HG03025 (cell line): ENCODE results near the gene RPAP2.
"Not testable (repeated sequence)": the region's sequence is repeated elsewhere in the genome, so short reads cannot be mapped to it uniquely, and the experiment has no call there.

Experiments
- ATAC-seq: cut with Tn5 transposase; IDR thresholded peaks from one replicate; pipeline ENCODE4 v1.9.1; 2021; ENCODE audit warnings: mild to moderate bottlenecking, moderate library complexity; ENCODE audit not compliant: unreplicated experiment, low FRiP score

Gene RPAP2

DNA sequence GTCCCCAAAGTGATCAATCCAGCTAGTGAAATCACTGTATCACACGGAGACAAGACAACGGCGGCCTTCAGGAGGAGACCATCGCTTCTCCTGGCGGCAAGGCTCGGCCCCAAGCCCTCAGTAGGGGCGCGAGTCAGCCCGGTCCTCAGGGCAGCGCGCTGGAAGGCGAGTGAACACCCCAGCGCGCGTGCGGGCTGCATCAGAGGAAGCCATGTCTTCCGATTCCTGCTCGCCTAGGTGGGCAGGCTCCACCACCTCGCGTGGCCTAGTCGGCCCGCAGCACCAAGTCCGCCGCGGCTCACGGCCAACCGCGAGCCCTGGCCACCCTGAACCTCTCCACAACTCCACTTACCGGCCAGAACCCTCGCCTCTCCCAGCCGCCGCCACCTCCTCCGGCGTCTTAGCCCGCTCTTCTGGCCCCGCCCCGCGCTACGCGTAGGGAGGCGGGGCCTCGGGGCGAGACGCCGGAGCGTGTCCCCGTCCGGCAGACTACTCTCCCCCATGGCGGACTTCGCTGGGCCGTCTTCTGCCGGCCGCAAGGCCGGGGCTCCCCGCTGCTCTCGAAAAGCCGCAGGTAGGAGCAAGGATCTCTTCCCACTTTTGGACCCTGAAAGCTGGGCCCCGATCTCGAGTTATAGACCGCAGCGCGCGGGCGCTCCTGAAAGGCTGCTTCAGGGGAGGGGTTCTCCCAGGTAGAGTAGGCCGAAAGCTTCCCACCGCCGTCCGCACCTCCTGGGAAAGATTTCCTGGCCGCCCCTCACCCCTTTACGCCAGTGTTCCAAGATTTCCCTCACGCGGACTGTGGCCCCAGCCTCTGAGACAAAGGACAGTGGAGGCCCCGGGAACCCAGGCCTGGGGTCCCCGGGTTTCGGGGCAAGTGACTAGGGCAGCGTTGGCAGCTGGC, at the start of gene RPAP2, which contains the start of gene GLMN:
TSS of gene RPAP2 (plus strand) at position 487 of the 904 bp plus-strand sequence. CDS start at position 502, 15 bp downstream.
TSS of gene GLMN (minus strand) at position 415 of the 904 bp plus-strand sequence. CDS start 988 bp downstream, outside the sequence.
- ATAC-seq = peak; percentile 99

DNA sequence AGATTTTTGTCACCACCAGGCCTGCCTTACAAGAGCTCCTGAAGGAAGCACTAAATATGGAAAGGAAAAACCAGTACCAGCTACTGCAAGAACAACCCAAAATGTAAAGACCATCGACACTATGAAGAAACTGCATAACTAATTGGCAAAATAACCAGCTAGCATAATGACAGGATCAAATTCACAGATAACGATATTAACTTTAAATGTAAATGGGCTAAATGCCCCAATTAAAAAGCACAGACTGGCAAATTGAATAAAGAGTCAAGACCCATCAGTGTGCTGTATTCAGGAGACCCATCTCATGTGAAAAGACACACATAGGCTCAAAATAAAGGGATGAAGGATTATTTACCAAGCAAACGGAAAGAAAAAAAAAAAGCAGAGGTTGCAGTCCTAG, 44.1 kb upstream of the RPAP2 start:
- ATAC-seq = not testable (repeated sequence)

DNA sequence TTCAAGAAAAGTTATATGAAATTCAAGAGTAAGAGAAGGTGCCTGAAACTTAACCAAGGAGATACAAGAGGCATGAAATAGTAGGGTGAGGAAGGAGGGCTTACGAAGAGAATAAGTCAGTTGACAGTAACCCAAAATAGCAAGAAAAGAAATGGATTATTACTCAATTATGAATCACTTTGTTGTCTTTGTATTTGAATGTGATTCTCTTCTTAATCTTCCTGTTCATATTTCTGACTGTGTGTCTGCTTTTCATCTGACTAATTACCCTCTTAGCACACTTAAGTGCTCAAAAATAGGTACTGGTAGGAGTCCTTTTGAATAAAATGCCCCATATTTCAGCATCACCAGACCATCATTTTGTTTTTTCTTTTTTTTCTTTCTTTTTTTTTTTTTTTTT, 39.5 kb upstream of the RPAP2 start:
- no peak for ATAC-seq

DNA sequence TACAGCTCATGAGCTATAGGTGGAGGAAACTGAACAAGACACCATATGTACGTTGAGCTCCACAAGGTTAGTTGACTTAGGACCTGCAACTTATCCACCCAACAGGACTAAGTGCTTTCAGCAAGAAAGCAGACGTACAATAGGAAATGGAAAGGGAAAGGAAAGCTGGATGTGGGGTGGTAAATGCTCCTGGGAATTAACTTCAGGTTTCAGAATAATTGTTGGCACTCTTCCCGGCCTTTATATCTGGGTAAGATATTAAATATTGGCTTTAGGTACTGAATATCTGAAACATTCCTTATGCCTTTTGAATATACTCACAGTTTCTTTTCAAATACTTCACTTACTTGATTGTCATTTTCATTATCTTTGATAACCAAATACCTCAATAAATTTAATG, 36.3 kb upstream of the RPAP2 start:
- ATAC-seq = no peak

DNA sequence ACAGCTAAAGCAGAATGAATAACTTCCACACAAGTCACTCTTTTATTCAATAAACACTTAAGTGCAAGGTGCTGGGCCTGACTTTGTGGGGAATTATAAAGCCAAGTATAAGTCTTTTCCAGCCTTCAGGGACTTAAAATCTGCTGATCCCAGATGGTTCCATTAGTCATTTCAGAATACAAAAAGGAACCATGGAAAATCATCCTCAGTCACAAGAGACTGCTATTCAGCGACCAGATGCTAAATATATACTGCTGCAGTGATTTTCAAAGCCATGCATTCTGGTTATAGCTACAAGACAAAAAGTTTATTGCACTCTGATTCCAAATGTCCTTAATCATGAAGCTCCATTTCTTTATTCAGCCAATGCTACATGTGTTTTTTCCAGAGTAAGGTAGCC, 25.8 kb upstream of the RPAP2 start:
- no peak for ATAC-seq

DNA sequence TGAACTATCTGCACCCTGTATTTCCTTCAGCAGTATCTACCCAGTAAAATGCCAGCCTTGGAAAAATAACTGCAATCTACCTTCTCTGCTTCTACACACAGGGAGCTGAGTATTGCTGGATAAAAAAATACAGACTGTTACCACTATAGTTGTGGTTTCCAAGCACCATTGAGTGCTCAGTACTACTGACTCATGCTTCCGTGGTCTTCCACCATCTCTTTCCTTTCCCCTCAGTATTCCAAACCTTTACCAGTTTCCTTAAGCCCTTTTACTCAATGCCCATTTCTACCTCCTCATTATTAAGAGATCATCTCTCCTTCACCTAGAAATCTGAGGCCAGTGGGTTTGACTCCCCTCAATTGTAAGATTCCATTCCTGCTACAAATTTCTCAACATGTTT, 23.9 kb upstream of the RPAP2 start:
- no peak for ATAC-seq

DNA sequence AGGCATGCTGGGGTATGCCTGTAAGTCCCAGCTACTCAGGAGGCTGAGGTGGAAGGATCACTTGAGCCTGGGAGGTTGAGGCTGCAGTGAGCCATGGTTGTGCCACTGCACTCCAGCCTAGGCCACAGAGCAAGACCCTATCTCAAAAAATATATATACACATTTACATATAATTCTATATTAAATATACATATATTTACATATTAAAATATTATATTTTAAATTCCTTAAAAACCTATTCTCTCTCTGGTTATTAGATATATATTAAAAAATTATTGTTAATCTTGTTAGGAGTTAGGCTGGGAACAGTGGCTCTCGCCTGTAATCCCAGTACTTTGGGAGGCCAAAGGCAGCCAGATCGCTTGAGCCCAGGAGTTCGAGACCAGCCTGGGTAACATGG, 22.8 kb upstream of the RPAP2 start:
- no peak for ATAC-seq

DNA sequence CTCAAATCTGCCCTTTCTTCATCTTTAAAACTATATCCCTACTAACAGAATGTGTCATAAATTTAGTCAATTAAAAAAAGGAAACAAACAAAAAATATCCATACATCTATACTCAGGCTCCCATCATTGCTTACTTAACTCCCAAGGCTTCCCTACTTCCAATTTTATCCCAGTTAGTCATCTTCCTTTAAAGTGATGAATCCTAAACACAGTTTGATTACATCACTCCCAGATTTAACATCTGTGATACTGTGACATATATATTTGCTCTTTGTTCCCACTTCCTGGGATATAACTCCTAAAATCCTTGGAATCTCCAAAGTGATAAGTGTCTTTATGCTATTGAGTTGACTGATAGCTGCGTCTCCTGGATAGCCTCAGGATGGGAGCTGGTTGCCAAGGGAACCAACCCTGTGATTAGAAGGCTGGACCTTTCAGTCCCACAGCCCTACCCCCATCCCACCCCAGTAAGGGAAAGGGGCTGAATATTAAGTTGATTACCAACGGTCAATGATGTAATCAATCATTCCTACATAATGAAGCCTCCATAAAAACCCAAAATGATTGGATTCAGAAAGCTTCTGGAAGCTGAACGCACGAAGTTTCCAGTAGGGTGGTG, 21.6 kb upstream of the RPAP2 start:
- no peak for ATAC-seq

DNA sequence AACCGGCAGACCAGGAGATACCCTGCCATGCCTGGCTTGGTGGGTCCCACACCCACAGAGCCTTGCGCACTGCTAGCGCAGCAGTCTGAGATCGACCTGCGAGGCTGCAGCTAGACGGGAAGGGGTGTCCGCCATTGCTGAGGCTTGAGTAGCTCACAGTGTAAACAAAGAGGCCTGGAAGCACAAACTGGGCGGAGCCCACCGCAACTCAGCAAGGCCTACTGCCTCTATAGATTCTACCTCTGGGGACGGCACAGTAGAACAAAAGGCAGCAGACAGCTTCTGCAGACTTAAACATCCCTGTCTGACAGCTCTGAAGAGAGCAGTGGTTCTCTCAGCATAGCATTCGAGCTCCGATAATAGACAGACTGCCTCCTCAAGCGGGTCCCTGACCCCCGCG, 19.1 kb upstream of the RPAP2 start:
- not testable (repeated sequence) for ATAC-seq

DNA sequence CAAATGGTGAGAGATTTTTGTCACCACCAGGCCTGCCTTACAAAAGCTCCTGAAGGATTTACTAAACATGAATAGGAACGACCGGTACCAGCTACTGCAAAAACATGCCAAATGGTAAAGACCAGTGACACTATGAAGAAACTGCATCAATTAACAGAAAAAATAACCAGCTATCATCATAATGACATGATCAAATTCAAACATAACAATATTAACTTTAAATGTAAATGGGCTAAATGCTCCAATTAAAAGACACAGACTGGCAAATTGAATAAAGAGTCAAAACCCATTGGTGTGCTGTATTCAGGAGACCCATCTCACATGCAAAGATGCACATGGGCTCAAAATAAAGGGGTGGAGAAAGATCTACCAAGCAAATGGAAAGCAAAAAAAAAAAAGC, 17.4 kb upstream of the RPAP2 start:
- ATAC-seq = not testable (repeated sequence)

DNA sequence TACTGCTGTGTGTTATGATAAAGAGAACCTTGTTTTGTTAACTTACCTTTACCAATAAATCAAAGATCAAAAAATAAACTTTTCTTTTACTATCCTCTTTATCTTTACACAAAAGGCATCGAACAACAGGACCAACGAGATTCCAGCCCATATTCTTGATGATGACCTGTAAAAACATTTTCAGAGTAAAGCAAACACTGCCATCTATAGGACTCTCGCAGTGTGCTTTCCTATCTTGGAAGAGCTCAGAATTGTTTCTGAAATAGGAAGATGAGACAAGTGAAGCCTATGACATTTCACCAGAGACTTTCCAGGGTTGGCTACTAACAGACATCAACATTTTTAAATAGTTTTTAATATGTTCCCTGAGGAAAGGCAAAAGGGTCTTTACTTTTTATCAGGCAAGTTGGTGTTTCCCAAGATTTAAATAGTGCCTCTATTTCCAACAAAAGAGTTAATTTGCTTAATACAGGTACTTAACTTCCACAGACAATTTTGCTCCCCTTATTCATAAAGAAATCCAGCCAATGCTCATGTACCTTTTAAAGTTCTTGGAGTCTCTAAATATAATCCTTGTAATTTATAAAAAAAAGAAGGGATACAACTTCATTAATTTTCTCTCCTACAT, 7.4 kb upstream of the RPAP2 start:
- no peak for ATAC-seq

DNA sequence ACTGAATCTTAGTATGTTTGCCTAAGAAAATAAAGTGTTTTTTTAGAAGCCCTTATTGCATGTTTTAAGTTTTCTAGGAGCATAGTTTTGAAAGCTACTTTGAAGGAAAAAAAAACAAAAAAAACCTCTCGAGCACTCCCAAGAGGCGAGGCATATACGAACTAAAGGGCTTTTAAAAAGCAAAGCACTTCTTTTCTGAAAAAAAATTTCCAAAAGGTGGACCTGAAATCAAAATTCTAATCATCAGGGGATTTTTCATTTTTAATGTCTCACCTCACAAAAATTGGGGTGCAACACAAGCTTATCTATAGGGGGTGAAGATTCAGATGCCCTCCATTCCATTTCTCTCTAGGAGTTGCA, 666 bp upstream of the RPAP2 start:
- ATAC-seq = no peak

DNA sequence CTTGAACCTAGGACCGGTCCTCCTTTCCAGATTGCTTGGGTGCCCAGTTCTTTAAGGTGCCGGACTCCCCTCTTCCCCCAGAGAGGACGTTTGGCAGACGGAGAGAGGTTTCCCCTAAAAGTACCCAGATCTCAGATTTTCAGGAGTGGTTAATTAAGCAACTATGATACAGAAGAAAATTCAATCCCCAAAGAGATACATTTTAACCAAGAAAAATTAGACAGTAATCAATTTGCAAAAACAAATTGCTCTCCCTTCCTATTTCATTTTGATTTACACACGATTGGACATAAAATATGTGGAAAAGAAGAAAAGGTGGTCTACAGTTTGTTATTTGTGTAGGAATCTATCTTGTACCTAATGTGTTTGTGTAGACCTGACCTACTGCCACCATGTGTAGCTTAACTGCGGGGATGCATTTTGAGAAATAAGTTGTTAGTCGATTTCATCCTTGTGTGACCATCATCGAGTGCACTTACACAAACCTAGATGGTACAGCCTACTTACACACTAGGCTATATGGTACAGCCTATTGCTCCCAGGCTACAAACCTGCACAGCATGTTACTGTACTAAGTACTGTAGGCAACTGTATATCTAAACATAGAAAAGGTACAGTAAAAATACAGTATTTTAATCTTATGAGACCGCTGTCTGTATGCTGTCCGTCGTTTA, 755 bp downstream of the RPAP2 start:
- ATAC-seq = no peak

DNA sequence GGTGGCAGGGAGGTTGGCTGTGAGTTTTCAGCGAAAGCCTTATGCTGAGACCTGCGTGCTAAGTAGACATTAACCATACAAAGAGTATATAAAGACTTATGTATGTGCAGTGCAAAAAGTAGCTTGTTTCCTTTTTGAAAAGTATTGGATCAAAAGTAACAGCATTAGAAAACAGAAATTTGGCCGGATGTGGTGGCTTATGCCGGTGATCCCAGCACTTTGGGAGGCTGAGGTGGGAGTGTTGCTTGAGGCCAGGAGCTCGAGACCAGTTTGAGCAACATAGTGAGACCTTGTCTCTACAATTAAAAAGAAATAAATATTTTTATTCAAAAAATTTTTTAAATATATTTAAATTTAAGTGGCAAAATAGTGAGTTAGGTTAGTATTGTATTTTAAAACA, 2.2 kb downstream of the RPAP2 start:
- no peak for ATAC-seq

DNA sequence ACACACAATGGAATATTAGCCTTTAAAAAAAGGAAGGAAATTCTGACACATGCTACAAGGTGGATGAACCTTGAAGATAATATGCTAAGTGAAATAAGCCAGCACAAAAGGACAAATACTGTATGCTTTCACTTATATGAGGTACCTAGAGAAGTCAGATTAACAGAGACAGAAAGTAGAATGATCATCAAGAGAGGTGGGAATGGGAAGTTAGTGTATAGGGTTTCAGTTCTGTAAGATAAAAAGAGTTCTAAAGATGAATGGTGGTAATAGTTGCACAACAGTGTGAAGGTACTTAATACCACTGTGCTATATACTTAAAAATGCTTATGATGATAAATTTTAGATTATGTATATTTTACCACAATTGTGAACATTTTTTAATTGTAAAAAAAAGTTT, 7.2 kb downstream of the RPAP2 start:
- ATAC-seq = no peak

DNA sequence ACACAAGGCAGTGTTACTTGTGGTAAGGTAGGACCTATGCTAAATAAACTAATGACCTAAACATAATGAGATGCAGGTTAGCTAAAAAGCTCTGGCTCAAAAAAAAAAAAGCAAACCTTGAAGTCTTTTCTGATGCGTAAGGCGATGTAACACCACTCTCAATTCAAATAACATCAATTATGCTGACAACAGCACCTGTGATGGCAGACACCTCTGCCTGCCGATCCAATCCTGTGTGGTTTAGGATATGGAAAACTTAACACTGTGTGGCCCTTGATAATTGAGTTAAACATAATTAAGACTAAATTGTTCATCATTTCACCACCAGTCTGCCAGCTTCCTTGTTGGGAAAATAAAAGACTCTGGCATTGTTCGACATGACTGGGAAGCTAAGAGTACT, 9.1 kb downstream of the RPAP2 start:
- ATAC-seq = no peak

DNA sequence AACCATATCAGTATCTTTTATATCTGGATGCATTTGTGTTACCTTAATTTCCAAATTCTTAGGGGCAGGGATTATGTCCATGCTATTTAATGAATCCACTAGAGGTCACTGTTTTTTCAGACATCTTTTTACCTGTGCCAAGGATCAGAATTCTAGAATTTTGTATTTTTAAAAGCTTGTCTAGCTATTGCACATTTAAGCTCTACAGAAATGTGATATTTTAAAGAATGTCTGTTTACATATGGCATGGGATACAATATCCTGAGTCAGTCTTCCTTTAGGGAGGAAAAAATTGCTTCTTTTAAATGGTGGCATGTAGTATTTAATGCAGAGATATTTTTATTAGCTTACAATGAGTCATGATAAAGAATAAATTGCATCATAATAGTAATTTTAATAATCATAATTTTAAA, 11.3 kb downstream of the RPAP2 start:
- ATAC-seq = no peak

DNA sequence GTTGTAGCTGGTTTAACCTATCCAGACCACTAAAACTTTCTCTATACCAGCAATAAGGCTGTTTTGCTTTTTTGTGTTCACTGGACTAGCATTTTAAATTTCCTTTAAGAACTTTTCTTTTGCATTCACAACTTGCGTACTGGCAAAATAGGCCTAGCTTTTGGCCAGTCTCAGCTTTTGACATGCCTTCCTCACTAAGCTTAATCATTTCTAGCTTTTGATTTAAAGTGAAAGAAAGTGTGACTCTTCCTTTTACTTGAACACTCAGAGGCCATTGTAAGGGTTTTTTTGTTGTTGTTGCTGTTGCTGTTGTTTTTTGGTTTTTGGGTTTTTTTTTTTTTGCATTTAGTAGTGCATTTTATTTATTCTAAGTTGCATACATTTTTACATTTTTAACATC, 15.2 kb downstream of the RPAP2 start:
- ATAC-seq = no peak

DNA sequence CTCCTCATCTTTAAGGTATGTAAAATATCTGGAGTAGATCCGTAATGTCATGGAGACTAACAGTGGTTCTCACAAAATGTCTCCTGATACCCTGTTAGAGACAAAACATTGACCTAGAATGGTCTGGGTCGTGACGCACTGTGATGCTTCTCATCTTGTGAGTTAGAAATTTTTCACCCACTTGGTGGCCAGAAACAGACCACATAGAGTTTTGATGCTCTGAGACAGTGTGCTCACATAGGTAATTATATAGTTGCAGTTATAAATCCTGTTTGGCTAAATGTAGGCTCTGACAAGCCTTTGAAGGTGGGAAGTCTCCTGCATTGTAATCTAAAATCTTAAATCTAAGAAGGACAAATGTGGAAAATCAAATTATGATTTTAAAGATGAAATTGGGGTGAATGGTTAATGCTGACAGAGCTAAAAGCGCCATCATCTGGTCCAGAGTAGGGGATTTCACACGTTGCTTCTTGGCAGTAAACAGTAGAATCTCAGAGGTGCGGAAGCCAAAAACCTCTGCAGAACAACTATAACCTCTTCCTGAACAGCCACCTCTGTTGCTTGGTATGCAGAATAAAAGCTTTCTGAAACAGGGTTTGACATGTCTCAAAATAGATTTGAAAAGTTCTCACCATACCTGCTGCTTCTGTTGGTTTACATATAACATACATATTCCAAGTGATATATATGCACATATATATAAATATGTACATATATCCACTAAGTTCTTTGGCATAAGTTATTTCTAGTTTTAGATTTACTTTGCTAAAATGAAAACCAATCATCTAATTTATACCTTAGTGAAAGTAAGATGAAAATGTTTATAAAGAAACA, 17.1 kb downstream of the RPAP2 start:
- ATAC-seq = no peak

DNA sequence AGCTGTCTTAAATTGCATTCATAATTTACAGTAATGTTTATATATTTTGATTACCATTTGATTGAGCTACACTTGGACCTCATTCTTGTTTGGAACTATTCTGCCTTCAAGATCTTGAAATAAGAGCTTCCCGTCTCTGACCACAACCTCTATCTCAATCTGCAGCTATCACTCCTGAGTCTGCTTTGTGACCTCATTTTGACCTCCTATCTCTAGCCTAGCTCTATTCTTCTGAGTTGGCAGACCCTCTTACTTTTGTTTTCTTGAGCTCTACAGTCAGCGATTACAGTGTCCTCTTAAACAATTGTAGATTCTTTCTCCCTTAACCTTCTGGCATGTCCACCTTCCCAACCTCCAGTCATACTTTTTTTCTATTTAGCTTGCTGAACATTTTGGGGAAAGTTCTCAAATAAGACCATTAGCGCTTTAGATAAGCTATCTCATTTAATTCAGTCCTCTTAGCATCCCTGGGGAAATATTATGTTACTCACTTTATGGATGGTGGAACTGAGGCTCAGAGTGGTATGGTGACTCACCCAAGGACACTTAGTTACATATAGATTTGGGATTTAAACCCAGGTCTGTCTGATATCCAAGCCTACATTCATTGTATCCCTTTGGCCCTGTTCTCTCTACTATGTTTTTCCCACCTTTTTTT, 19.1 kb downstream of the RPAP2 start:
- ATAC-seq = no peak
